Brain microvascular endothelial cell (primary cell): Measurements from ENCODE around the gene HRH1.

Experiments
- DNase-seq: peaks from one replicate; pipeline ENCODE4 v3.0.0-alpha.2; 2020
- H3K27ac ChIP-seq: fragments of 250-450 bp; sonication (Bioruptor Pico); 2 replicates; pipeline ENCODE4 v1.5.1; 2020; ENCODE audit warnings: mild to moderate bottlenecking, moderate library complexity
- H3K27me3 ChIP-seq: fragments of 250-450 bp; sonication (Bioruptor Pico); replicated peaks from 2 replicates; pipeline ENCODE4 v1.5.1; 2020; ENCODE audit warnings: mild to moderate bottlenecking
- H3K36me3 ChIP-seq: fragments of 250-450 bp; sonication (Bioruptor Pico); replicated peaks from 2 replicates; pipeline ENCODE4 v1.5.1; 2020; ENCODE audit warnings: mild to moderate bottlenecking
- H3K4me3 ChIP-seq: 2 replicates; pipeline ENCODE4 v1.5.1; 2011; ENCODE audit warnings: low read depth, mild to moderate bottlenecking, control low read depth, low read length, moderate library complexity
- in situ Hi-C: cut with HindIII; loops from 2 replicates; pipeline ENCODE4 v1.10.0; 2017; ENCODE audit warnings: low sequenced_read_pairs, low pct_ligation_motif_present
- TF ChIP-seq, protein P1 (sequence below): IDR thresholded peaks from 2 replicates; pipeline ENCODE4 v1.5.1; 2011; ENCODE audit warnings: low read depth, mild to moderate bottlenecking, moderate library complexity, low read length, control low read depth, inconsistent platforms; ENCODE audit errors: missing control alignments

HRH1 gene

DNA sequence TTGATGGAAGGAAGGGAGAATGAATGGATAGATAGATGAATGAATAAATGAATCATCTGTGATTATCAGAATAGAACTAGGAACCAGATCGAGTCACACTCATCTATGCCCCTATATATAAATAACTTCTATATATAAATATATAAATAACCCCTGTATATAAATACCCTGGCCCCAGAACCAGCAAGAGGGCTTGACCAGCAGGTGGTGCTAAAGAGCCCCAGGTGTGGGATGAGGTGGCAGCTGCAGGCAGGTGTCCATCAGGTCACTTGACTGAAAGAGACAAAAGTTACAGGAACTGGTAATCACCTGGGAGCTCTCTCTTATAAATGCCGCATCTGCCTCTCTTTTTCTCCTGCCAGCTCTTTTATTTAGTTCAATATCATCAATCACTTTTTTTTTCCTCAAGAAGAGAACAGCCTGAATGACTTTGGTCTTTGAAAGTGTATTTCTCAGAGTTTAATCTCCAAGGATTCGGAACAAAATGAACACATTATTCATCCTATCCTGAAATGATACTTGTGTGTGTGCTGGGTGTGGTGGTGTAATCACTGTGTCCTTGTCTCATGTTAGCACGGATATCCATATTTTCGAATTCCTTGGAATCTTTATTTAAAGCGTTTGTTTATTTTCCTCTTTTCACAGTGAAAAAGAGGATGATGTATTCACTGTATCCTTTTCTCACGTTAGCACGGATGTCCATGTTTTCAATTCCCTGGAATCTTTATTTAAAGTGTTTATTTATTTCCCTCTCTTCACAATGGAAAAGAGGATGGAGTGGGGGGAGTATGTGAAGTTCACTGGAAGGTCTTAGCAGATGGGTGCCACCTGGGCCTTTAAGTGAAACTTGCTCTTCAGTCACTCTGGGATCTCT lies 82.5 kb downstream of the HRH1 start:
- in situ Hi-C loops: no loop called here
- H3K27me3 ChIP-seq: no peaks in the 10 kb centered on the region
- peak; percentile 39 for DNase-seq
- no peaks in the 10 kb centered on the region for H3K36me3 ChIP-seq
- no peak overlapping the region for H3K4me3 ChIP-seq
- TF ChIP-seq, protein P1, sequence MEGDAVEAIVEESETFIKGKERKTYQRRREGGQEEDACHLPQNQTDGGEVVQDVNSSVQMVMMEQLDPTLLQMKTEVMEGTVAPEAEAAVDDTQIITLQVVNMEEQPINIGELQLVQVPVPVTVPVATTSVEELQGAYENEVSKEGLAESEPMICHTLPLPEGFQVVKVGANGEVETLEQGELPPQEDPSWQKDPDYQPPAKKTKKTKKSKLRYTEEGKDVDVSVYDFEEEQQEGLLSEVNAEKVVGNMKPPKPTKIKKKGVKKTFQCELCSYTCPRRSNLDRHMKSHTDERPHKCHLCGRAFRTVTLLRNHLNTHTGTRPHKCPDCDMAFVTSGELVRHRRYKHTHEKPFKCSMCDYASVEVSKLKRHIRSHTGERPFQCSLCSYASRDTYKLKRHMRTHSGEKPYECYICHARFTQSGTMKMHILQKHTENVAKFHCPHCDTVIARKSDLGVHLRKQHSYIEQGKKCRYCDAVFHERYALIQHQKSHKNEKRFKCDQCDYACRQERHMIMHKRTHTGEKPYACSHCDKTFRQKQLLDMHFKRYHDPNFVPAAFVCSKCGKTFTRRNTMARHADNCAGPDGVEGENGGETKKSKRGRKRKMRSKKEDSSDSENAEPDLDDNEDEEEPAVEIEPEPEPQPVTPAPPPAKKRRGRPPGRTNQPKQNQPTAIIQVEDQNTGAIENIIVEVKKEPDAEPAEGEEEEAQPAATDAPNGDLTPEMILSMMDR: peak; percentile 89
- peak overlapping the region; percentile 96 for H3K27ac ChIP-seq

DNA sequence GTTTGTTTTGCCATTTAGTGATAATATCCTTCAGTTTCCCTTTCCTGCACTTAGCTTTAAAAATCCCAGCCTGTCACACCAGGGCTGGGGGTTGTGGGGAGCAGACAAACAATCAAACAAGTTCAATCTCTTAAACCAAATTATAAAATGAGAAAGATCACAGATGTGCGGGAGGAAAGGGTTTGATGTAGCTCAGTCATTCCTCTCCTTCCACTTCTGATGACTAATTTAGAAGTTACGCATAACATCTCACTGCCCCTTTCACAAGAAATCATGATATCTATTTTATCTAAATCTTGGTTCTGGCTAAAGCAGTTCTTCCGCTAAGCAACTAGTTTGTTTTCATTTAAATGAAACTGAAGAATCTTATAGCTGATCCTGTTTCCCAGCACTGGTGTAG lies 83.8 kb downstream of the HRH1 start:
- TF ChIP-seq, protein P1: no peak
- in situ Hi-C loops: no loop called here
- no peak overlapping the region for H3K4me3 ChIP-seq
- DNase-seq: peak; percentile 59
- H3K27me3 ChIP-seq: no peaks in the 10 kb centered on the region
- H3K27ac ChIP-seq: peak overlapping the region; percentile 96
- no peaks in the 10 kb centered on the region for H3K36me3 ChIP-seq

DNA sequence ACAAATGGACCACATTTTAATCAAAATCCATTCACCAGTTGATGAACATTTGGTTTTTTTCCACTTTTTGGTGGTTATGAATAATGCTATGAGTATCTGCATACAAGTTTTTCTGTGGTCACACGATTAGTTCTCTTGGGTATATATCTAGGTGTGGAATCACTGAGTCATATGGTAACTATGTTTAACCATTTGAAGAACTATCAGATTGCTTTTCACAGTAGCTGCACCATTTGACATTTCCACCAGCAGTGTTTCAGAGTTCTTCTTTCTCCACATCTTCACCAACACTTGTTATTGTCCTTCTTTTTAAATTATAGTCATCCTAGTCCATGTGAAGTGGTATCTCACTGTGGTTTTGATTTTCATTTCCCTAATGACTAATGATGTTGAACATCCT lies 84.6 kb downstream of the HRH1 start:
- Histone ChIP-seq H3K4me3 (peak overlapping the region; percentile 22), H3K27me3 (no peaks in the 10 kb centered on the region), H3K36me3 (no peaks in the 10 kb centered on the region), H3K27ac (peak overlapping the region; percentile 96)
- TF ChIP-seq, protein P1: no peak
- in situ Hi-C loops: no loop called here
- DNase-seq: peak; percentile 78

DNA sequence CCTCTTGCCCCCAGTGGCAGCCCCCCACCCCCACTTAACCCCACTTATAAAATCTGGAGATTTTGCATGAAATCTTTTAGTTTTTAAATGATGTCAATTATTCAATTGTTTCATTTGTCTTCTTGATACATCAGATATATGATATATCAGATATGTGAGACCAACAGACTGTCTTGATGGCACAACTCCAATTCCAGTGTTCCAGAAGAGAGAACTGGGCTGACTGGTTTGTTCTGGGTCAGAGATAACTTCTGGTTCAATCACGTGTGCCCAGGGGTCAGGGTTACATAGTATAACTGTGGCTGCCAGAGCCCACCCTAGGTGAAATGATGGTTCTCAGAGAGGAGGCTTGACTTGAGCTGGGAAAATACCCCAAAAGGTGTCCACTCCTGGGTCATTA lies 85.5 kb downstream of the HRH1 start:
- DNase-seq: no peak
- in situ Hi-C loops: no loop called here
- Histone ChIP-seq H3K36me3 (no peaks in the 10 kb centered on the region), H3K27me3 (no peaks in the 10 kb centered on the region), H3K27ac (no peak overlapping the region), H3K4me3 (no peak overlapping the region)
- TF ChIP-seq, protein P1: no peak

DNA sequence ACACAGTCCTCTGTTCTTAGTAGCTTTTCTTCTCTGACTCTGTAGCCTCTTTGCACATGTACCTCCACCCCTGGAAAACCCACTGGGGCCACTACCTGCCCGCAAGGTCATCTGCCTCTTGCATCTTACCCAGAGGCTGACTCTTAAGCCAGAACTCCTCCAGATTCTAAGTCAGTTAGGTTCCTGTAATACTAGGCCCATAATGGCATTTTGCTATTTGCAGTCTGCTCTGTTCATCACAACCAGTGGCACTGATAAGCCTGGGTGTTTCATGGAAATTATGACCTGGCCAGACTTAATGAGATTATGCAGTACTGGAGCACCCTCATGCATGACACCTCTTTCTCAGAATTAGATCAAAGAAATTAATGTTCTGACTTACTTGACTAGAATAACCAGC lies 86.2 kb downstream of the HRH1 start:
- DNase-seq: no peak
- H3K27me3 ChIP-seq: no peaks in the 10 kb centered on the region
- no peak overlapping the region for H3K4me3 ChIP-seq
- H3K27ac ChIP-seq: no peak overlapping the region
- in situ Hi-C loops: no loop called here
- no peaks in the 10 kb centered on the region for H3K36me3 ChIP-seq
- TF ChIP-seq, protein P1: no peak
